OCI-LY3 (cell line): Measurements from ENCODE around the gene MYBPHL.

Experiments
- H2AFZ ChIP-seq: fragments of 200-600, 300-600 bp; shearing (Covaris generic); 2 replicates; pipeline ENCODE4 v1.6.0; 2014; ENCODE audit warnings: antibody characterized with exemption, low read depth, low read length
- H3K27ac ChIP-seq: fragments of 200-600, 300-600 bp; sonication (generic); 2 replicates; pipeline ENCODE4 v1.5.1; 2014; ENCODE audit warnings: mild to moderate bottlenecking, low read length, moderate library complexity, mixed read lengths
- H3K27me3 ChIP-seq: fragments of 200-600, 300-600 bp; sonication (generic); 2 replicates; pipeline ENCODE4 v1.6.1; 2014; ENCODE audit warnings: low read depth, low read length, mixed read lengths
- H3K36me3 ChIP-seq: fragments of 200-600, 300-600 bp; sonication (generic); replicated peaks from 2 replicates; pipeline ENCODE3; 2014; ENCODE audit warnings: low read depth, low read length, mixed read lengths
- H3K4me1 ChIP-seq: fragments of 300-600, 200-600 bp; sonication (generic); 2 replicates; pipeline ENCODE4 v1.6.1; 2014; ENCODE audit warnings: low read length, mixed read lengths
- H3K4me2 ChIP-seq: fragments of 200-600, 300-600 bp; sonication (generic); 2 replicates; pipeline ENCODE4 v1.6.1; 2014; ENCODE audit warnings: low read length, mixed read lengths
- H3K4me3 ChIP-seq: fragments of 300-600, 200-600 bp; sonication (generic); 2 replicates; pipeline ENCODE4 v1.5.1; 2014; ENCODE audit warnings: antibody characterized with exemption, mild to moderate bottlenecking, low read length, moderate library complexity
- H3K79me2 ChIP-seq: fragments of 300-600, 200-600 bp; shearing (Covaris generic); 2 replicates; pipeline ENCODE4 v1.6.1; 2014; ENCODE audit warnings: mild to moderate bottlenecking, low read length, mixed read lengths
- H3K9ac ChIP-seq: fragments of 300-600, 200-600 bp; shearing (Covaris generic); 2 replicates; pipeline ENCODE4 v1.6.0; 2014; ENCODE audit warnings: mild to moderate bottlenecking, low read length, moderate library complexity
- H3K9me3 ChIP-seq: fragments of 200-600, 300-600 bp; shearing (Covaris generic); 2 replicates; pipeline ENCODE4 v1.6.1; 2014; ENCODE audit warnings: low read length, mixed read lengths; ENCODE audit not compliant: insufficient read depth
- H4K20me1 ChIP-seq: fragments of 200-600, 300-600 bp; sonication (generic); 2 replicates; pipeline ENCODE4 v1.6.1; 2016; ENCODE audit warnings: low read length, mixed read lengths; ENCODE audit not compliant: insufficient read depth
- EZH2phosphoT487 ChIP-seq: fragments of 200-600 bp; shearing (Covaris generic); IDR thresholded peaks from 2 replicates; pipeline ENCODE4 v1.6.1; 2018; ENCODE audit warnings: antibody characterized with exemption, mixed run types, low read depth
- TF ChIP-seq, protein P1 (sequence below): fragments of 200-600, 300-600 bp; sonication (generic); IDR thresholded peaks from 2 replicates; pipeline ENCODE4 v1.5.1; 2014; ENCODE audit warnings: antibody characterized with exemption, low read length, low read depth

Gene MYBPHL

DNA sequence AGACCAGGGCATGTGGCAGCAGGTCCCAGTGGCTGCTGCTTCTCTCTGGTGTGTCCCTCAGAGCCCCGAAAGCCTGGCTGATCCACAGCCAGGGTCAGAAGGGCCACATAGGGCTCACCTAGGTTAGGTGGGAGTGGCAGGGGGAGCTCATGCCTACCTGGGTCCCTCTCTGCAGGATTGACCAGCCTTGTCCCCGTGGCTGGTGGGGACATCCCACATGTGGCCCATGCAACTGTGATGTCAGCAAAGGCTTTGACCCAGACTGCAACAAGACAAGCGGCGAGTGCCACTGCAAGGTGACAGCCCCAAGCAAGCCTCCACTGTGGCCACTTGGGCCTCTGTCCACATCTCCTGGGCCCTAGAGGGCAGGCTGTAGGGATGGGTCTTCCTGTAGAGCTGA lies 41.8 kb downstream of the MYBPHL start:
- no peak overlapping the region for H2AFZ ChIP-seq
- H3K9ac ChIP-seq, result no peak overlapping the region
- no peaks in the 10 kb centered on the region for H3K36me3 ChIP-seq
- no peaks in the 10 kb centered on the region for H3K4me1 ChIP-seq
- no peaks in the 10 kb centered on the region for H3K9me3 ChIP-seq
- no peaks in the 10 kb centered on the region for H3K27me3 ChIP-seq
- no peak overlapping the region for H3K4me3 ChIP-seq
- TF ChIP-seq EZH2phosphoT487, result no peak
- no peak overlapping the region for H3K4me2 ChIP-seq
- no peaks in the 10 kb centered on the region for H3K79me2 ChIP-seq
- no peak overlapping the region for H3K27ac ChIP-seq
- no peaks in the 10 kb centered on the region for H4K20me1 ChIP-seq

GRCh38 chr1:109264379-109264755 lies 42.4 kb downstream of the MYBPHL start:
- Histone ChIP-seq H3K4me2 (no peak overlapping the region), H3K9ac (no peak overlapping the region), H3K4me1 (no peaks in the 10 kb centered on the region), H2AFZ (no peak overlapping the region), H3K4me3 (no peak overlapping the region), H3K79me2 (no peaks in the 10 kb centered on the region), H3K9me3 (no peaks in the 10 kb centered on the region), H3K36me3 (no peaks in the 10 kb centered on the region), H4K20me1 (no peaks in the 10 kb centered on the region), H3K27ac (no peak overlapping the region), H3K27me3 (no peaks in the 10 kb centered on the region)
- TF ChIP-seq EZH2phosphoT487, result no peak
- TF ChIP-seq, protein P1, sequence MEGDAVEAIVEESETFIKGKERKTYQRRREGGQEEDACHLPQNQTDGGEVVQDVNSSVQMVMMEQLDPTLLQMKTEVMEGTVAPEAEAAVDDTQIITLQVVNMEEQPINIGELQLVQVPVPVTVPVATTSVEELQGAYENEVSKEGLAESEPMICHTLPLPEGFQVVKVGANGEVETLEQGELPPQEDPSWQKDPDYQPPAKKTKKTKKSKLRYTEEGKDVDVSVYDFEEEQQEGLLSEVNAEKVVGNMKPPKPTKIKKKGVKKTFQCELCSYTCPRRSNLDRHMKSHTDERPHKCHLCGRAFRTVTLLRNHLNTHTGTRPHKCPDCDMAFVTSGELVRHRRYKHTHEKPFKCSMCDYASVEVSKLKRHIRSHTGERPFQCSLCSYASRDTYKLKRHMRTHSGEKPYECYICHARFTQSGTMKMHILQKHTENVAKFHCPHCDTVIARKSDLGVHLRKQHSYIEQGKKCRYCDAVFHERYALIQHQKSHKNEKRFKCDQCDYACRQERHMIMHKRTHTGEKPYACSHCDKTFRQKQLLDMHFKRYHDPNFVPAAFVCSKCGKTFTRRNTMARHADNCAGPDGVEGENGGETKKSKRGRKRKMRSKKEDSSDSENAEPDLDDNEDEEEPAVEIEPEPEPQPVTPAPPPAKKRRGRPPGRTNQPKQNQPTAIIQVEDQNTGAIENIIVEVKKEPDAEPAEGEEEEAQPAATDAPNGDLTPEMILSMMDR, result no peak

GRCh38 chr1:109263597-109264378 lies 43.0 kb downstream of the MYBPHL start:
- H3K27ac ChIP-seq, result no peak overlapping the region
- H4K20me1 ChIP-seq, result no peaks in the 10 kb centered on the region
- no peaks in the 10 kb centered on the region for H3K79me2 ChIP-seq
- no peaks in the 10 kb centered on the region for H3K9me3 ChIP-seq
- no peak overlapping the region for H2AFZ ChIP-seq
- no peaks in the 10 kb centered on the region for H3K27me3 ChIP-seq
- H3K4me1 ChIP-seq, result no peaks in the 10 kb centered on the region
- H3K9ac ChIP-seq, result no peak overlapping the region
- no peak overlapping the region for H3K4me3 ChIP-seq
- TF ChIP-seq, protein P1, result peak; percentile 78
- no peak for TF ChIP-seq EZH2phosphoT487
- no peaks in the 10 kb centered on the region for H3K36me3 ChIP-seq
- H3K4me2 ChIP-seq, result no peak overlapping the region

DNA sequence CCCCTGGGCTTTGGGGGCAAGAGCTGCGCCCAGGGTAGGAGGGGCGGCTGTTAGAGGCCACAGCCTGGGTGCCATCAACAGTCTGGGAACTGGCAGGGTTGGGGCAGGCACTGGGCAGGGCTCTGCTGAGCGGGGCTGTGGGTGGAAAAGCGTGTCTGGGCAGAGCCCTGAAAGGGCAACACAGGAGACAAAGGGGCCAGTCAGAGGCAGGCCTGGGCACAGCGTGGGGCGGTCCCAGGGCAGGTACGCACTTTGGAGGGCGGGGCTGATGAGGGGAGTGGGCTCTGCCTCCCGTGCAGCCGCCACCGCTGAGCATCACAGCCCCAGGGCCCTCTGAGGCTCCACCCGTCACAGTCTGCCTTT lies 43.6 kb downstream of the MYBPHL start:
- H3K79me2 ChIP-seq, result no peaks in the 10 kb centered on the region
- H3K9ac ChIP-seq, result no peak overlapping the region
- H3K9me3 ChIP-seq, result no peaks in the 10 kb centered on the region
- no peak for TF ChIP-seq EZH2phosphoT487
- TF ChIP-seq, protein P1, result no peak
- no peak overlapping the region for H3K4me3 ChIP-seq
- H3K4me1 ChIP-seq, result no peaks in the 10 kb centered on the region
- H4K20me1 ChIP-seq, result no peaks in the 10 kb centered on the region
- no peaks in the 10 kb centered on the region for H3K27me3 ChIP-seq
- H2AFZ ChIP-seq, result no peak overlapping the region
- no peaks in the 10 kb centered on the region for H3K36me3 ChIP-seq
- no peak overlapping the region for H3K27ac ChIP-seq
- H3K4me2 ChIP-seq, result no peak overlapping the region
